A549 (cell line): ENCODE results near the gene RNF40. TPM values are rescaled to one million over a fixed set of nuclear protein-coding genes. Genes with fewer than 3 reads are reported as not detected.

Source experiments
- ATAC-seq, 2 experiments: fragments of 200-7000 bp in 1 of 2; fragments of >200 bp in 1 of 2; cut with Nextera tagmentation in 1 of 2; cut with Tn5 transposase in 1 of 2; 3 replicates each; pipeline versions ENCODE4 v1.8.0 to v1.9.1; 2018 to 2020; ENCODE audit warnings: mild to moderate bottlenecking in 1 of 2, moderate library complexity in 1 of 2
- CTCF ChIA-PET: fragments of 300-600 bp; sonication (Branson Sonifier 250); formaldehyde crosslinking; extraction: SDS; loops from one replicate; lab custom pipeline; 2021; ENCODE audit warnings: antibody characterized with exemption, inconsistent platforms; lab: Yijun Ruan, JAX
- POLR2A ChIA-PET: fragments of 350-600 bp; formaldehyde crosslinking; extraction: SDS; loops from one replicate; lab custom pipeline; 2021; ENCODE audit warnings: antibody characterized with exemption, inconsistent platforms; lab: Yijun Ruan, JAX
- DNase-seq, 2 experiments: peaks; one replicate each; pipeline versions ENCODE4 v3.0.0 to v3.0.0-alpha.2; 2011 to 2016; ENCODE audit warnings: low read depth in 1 of 2, low spot score in 1 of 2
- FAIRE-seq: peaks from 2 replicates; lab custom pipeline; 2011; peaks lifted over from hg19 to GRCh38; lab: Jason Lieb, UNC
- H3K27ac ChIP-seq, 2 experiments: fragments of >200 bp; sonication (Bioruptor Twin); formaldehyde crosslinking; 3 replicates each; pipeline ENCODE4 v1.5.1; 2016 to 2017
- H3K4me1 ChIP-seq: fragments of >200 bp; sonication (Bioruptor Twin); formaldehyde crosslinking; 3 replicates; pipeline ENCODE4 v1.6.1; 2016
- H3K4me2 ChIP-seq: fragments of >200 bp; sonication (Bioruptor Twin); formaldehyde crosslinking; 3 replicates; pipeline ENCODE4 v1.6.1; 2016
- H3K4me3 ChIP-seq: fragments of >200 bp; sonication (Bioruptor Twin); formaldehyde crosslinking; 3 replicates; pipeline ENCODE4 v1.5.1; 2016
- H3K9me3 ChIP-seq: fragments of >200 bp; sonication (Bioruptor Twin); formaldehyde crosslinking; 3 replicates; pipeline ENCODE4 v1.6.1; 2016
- BCL3 ChIP-seq: fragments of >200 bp; sonication (Bioruptor Twin); formaldehyde crosslinking; IDR thresholded peaks from 3 replicates; pipeline ENCODE4 v1.6.1; 2016
- BHLHE40 ChIP-seq: IDR thresholded peaks from 2 replicates; pipeline ENCODE4 v1.6.1; 2012; ENCODE audit warnings: low read depth, low read length, inconsistent platforms
- CTCF ChIP-seq: fragments of >200 bp; sonication (Bioruptor Twin); formaldehyde crosslinking; IDR thresholded peaks from 3 replicates; pipeline ENCODE4 v1.5.1; 2016
- E2F6 ChIP-seq: IDR thresholded peaks from 2 replicates; pipeline ENCODE4 v1.6.1; 2012; ENCODE audit warnings: low read depth, borderline replicate concordance
- EHF ChIP-seq: fragments of 250-450 bp; sonication (Bioruptor Pico); IDR thresholded peaks from 2 replicates; pipeline ENCODE4 v1.5.0; 2020; ENCODE audit warnings: mild to moderate bottlenecking
- HEYL ChIP-seq: fragments of 250-450 bp; sonication (Bioruptor Pico); IDR thresholded peaks from 2 replicates; pipeline ENCODE4 v1.8.0; 2021; ENCODE audit warnings: mild to moderate bottlenecking, moderate library complexity
- HOXB13 ChIP-seq: fragments of 250-450 bp; sonication (Bioruptor Pico); IDR thresholded peaks from 2 replicates; pipeline ENCODE4 v1.5.0; 2020; ENCODE audit warnings: low read depth, mild to moderate bottlenecking, moderate library complexity
- JUN ChIP-seq, 2 experiments: fragments of >200 bp; sonication (Bioruptor Twin); formaldehyde crosslinking; IDR thresholded peaks; 2 replicates in 1 of 2; 3 replicates in 1 of 2; pipeline ENCODE4 v1.6.1; 2016 to 2017
- KDM5A ChIP-seq: fragments of 200-600 bp; sonication (generic); IDR thresholded peaks from 2 replicates; pipeline ENCODE4 v1.6.1; 2016; ENCODE audit warnings: antibody characterized with exemption, mild to moderate bottlenecking
- MAX ChIP-seq: IDR thresholded peaks from 2 replicates; pipeline ENCODE4 v1.6.1; 2012
- MAZ ChIP-seq: fragments of 150-350 bp; IDR thresholded peaks from 2 replicates; pipeline ENCODE4 v1.6.1; 2014; ENCODE audit warnings: antibody characterized with exemption, low read depth, low read length, borderline replicate concordance
- NPAS2 ChIP-seq: fragments of 250-450 bp; sonication (Bioruptor Pico); IDR thresholded peaks from 2 replicates; pipeline ENCODE4 v1.8.0; 2022; ENCODE audit warnings: mild to moderate bottlenecking, moderate library complexity, borderline replicate concordance
- PBX3 ChIP-seq: IDR thresholded peaks from 2 replicates; pipeline ENCODE4 v1.6.1; 2012
- PHF8 ChIP-seq: fragments of 200-600 bp; sonication (generic); IDR thresholded peaks from 2 replicates; pipeline ENCODE4 v1.6.1; 2016; ENCODE audit warnings: low read depth, mild to moderate bottlenecking, antibody characterized with exemption, moderate library complexity, borderline replicate concordance
- POLR2A ChIP-seq: IDR thresholded peaks from 2 replicates; pipeline ENCODE4 v1.6.1; 2012; ENCODE audit warnings: mild to moderate bottlenecking, low read length
- POLR2AphosphoS2 ChIP-seq: conservative IDR thresholded peaks from 2 replicates; pipeline ENCODE4 v1.6.1; 2012; ENCODE audit warnings: low read length, improper control_type of control experiment, inconsistent platforms
- RFX5 ChIP-seq: fragments of 450-650 bp; IDR thresholded peaks from 2 replicates; pipeline ENCODE4 v1.7.1; 2014; ENCODE audit warnings: antibody characterized with exemption, mild to moderate bottlenecking, moderate library complexity
- TFCP2L1 ChIP-seq: fragments of 250-450 bp; sonication (Bioruptor Pico); IDR thresholded peaks from 2 replicates; pipeline ENCODE4 v1.5.0; 2021; ENCODE audit warnings: mild to moderate bottlenecking
- USF2 ChIP-seq: fragments of 450-650 bp; IDR thresholded peaks from 2 replicates; pipeline ENCODE4 v1.6.1; 2014; ENCODE audit warnings: antibody characterized with exemption
- ZC3H11A ChIP-seq: fragments of 450-650 bp; IDR thresholded peaks from 2 replicates; pipeline ENCODE4 v1.6.1; 2014; ENCODE audit warnings: antibody characterized with exemption, mild to moderate bottlenecking
- WGBS: methylation state at CpG from one replicate; pipeline ENCODE4 v1.1.6; 2017; ENCODE audit errors: missing lambda C conversion rate; 5-methylcytosine and 5-hydroxymethylcytosine counted together
- polyA plus RNA-seq, 4 experiments: library from polyadenylated mRNA; depleted of rRNA in 3 of 4; stranded (reverse); fragments of >200 nt; fragmentation: RNase III in 1 of 4; extraction: RNeasy Plus Mini Kit Qiagen cat#74134 plus additional on column Dnase treatment in 1 of 4; gene quantifications; 2 replicates in 3 of 4; 3 replicates in 1 of 4; pipeline ENCODE4 v1.2.3, GENCODE V29; 2011 to 2017

Gene RNF40
- polyA plus RNA-seq, 2 of the 4 experiments (the other 2 are of a cell fraction), result 66.1 to 69.9 TPM

GRCh38 chr16:30747799-30748633, 14.1 kb upstream of the RNF40 start, which contains the start of gene PHKG2:
Gene PHKG2 (plus strand): TSS chr16:30748425. CDS start chr16:30748821, 396 bp downstream.
- peaks cover 11% of the 10 kb centered on the region for H3K4me1 ChIP-seq
- TF ChIP-seq TFCP2L1 (CRISPR knock-in tag) (0 out of 2 replicates have a peak, but pooled peaks have one; percentile 18), POLR2A (peak; percentile 69), PBX3 (no peak), RFX5 (peak; percentile 63; the same call in 1 of the 2 replicates), JUN (IDR thresholded peaks at IDR 0.05) (peak; percentile 54 to 86; a peak in 4 of 5 replicates), E2F6 (peak; percentile 77), BCL3 (peak; percentile 70; the same call in 1 of the 3 replicates), USF2 (peak; percentile 97), HOXB13 (CRISPR knock-in tag) (0 out of 2 replicates have a peak, but pooled peaks have one; percentile 46), HEYL (no peak), BHLHE40 (peak; percentile 82), ZC3H11A (no peak), EHF (CRISPR knock-in tag) (peak; percentile 51; the same call in 1 of the 2 replicates), NPAS2 (CRISPR knock-in tag) (peak; percentile 68), KDM5A (0 out of 2 replicates have a peak, but pooled peaks have one; percentile 44), MAX (peak; percentile 90), CTCF (no peak), PHF8 (0 out of 2 replicates have a peak, but pooled peaks have one; percentile 7), MAZ (no peak), POLR2AphosphoS2 (0 out of 2 replicates have a peak, but pooled peaks have one; percentile 30)
- peak within 1 kb of the TSS; percentile 83 for H3K4me2 ChIP-seq
- WGBS, result 15% methylated on average over 22 of the region's 60 CpGs
- peak; percentile 96 to 99 for DNase-seq
- H3K27ac ChIP-seq, result peak within 1 kb of the TSS; percentile 89 to 92
- peak within 1 kb of the TSS; percentile 97 for H3K4me3 ChIP-seq
- ATAC-seq, result peak; percentile 95 to 99
- POLR2A ChIA-PET, result interaction anchor here (0.6 to 2.3 kb wide), 16 partner anchors 10 to 315 kb away, joined by 3 to 9 read pairs (median 3); partner anchors contain the start of genes CFAP119, RNF40 and SRCAP
- CTCF ChIA-PET, result interaction anchor here (0.5 to 1.6 kb wide), 6 partner anchors 10 to 705 kb away, joined by 3 to 6 read pairs (median 4); no protein-coding TSS in a partner anchor
- FAIRE-seq, result no peak
- no peaks in the 10 kb centered on the region for H3K9me3 ChIP-seq
